ENCODE results near the gene DRG1.

DRG1 gene

DNA sequence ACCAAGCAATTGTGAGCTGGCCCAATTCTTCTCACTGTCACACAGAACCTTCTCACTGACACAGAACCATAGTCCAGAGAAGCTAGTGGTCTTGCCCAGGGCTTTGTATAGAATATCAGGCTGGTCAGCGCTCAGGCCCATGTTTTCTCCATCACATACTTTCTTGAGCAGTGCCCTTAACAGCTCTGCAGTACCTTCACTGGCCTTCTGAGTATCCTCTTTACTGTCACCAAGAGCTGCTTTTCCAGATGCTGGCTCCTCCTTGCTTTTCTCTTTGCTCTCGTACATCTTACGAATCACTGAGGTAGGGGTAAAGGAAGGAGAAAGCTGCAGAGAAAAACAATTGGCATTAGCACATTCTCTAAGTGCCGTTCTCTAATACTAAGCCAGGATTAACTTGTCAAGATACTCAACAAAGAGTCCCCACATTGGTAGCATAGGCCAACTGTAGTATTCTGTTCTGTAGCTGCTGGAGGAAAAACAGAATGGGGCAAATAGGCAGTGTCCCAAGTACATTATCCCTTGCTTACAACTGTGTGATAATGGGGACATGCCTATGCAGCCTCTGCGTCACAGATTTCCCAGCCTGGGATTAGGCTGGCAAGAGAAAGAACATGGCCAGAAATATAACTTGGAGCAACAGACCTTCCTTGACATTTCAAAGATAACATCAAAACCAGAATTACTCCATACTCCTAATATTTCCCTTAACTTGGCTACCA lies 43.5 kb downstream of the DRG1 start:
- Histone ChIP-seq H3K36me3 (ENCODE audit: control insufficient read depth, insufficient read depth, low read length) (peaks cover 90% of the 10 kb centered on the region), H3K9me3 (ENCODE audit: control insufficient read depth, insufficient read depth, low read depth, low read length) (no peaks in the 10 kb centered on the region), H3K27me3 (ENCODE audit: control insufficient read depth, insufficient read depth, low read length) (no peaks in the 10 kb centered on the region), H3K27ac (ENCODE audit: low read depth, low read length) (no peak overlapping the region), H3K9ac (ENCODE audit: low read length) (no peak overlapping the region), H3K4me3 (ENCODE audit: low read depth, low read length) (no peak overlapping the region), H3K4me1 (ENCODE audit: control insufficient read depth, insufficient read depth, low read length) (no peaks in the 10 kb centered on the region)

- Histone ChIP-seq H3K9me3 (ENCODE audit: control insufficient read depth, insufficient read depth, low read depth, low read length) (no peaks in the 10 kb centered on the region), H3K4me1 (ENCODE audit: control insufficient read depth, insufficient read depth, low read length) (no peaks in the 10 kb centered on the region), H3K27me3 (ENCODE audit: control insufficient read depth, insufficient read depth, low read length) (no peaks in the 10 kb centered on the region), H3K4me3 (ENCODE audit: low read depth, low read length) (no peak overlapping the region), H3K9ac (ENCODE audit: low read length) (no peak overlapping the region), H3K36me3 (ENCODE audit: control insufficient read depth, insufficient read depth, low read length) (peaks cover 90% of the 10 kb centered on the region), H3K27ac (ENCODE audit: low read depth, low read length) (no peak overlapping the region)
These were observed 44.1 kb downstream of the DRG1 start for GRCh38 chr22:31443516-31443915.

GRCh38 chr22:31445642-31446041 lies 46.2 kb downstream of the DRG1 start:
- Histone ChIP-seq H3K9ac (ENCODE audit: low read length) (no peak overlapping the region), H3K27me3 (ENCODE audit: control insufficient read depth, insufficient read depth, low read length) (no peaks in the 10 kb centered on the region), H3K9me3 (ENCODE audit: control insufficient read depth, insufficient read depth, low read depth, low read length) (no peaks in the 10 kb centered on the region), H3K36me3 (ENCODE audit: control insufficient read depth, insufficient read depth, low read length) (peaks cover 84% of the 10 kb centered on the region), H3K4me1 (ENCODE audit: control insufficient read depth, insufficient read depth, low read length) (no peaks in the 10 kb centered on the region), H3K4me3 (ENCODE audit: low read depth, low read length) (no peak overlapping the region), H3K27ac (ENCODE audit: low read depth, low read length) (no peak overlapping the region)

- H3K9ac ChIP-seq (ENCODE audit: low read length) = no peak overlapping the region
- no peaks in the 10 kb centered on the region for H3K9me3 ChIP-seq (ENCODE audit: control insufficient read depth, insufficient read depth, low read depth, low read length)
- peaks cover 82% of the 10 kb centered on the region for H3K36me3 ChIP-seq (ENCODE audit: control insufficient read depth, insufficient read depth, low read length)
- H3K4me3 ChIP-seq (ENCODE audit: low read depth, low read length) = no peak overlapping the region
- H3K27me3 ChIP-seq (ENCODE audit: control insufficient read depth, insufficient read depth, low read length) = no peaks in the 10 kb centered on the region
- no peak overlapping the region for H3K27ac ChIP-seq (ENCODE audit: low read depth, low read length)
- no peaks in the 10 kb centered on the region for H3K4me1 ChIP-seq (ENCODE audit: control insufficient read depth, insufficient read depth, low read length)
These were observed 46.8 kb downstream of the DRG1 start for GRCh38 chr22:31446208-31446607.

DNA sequence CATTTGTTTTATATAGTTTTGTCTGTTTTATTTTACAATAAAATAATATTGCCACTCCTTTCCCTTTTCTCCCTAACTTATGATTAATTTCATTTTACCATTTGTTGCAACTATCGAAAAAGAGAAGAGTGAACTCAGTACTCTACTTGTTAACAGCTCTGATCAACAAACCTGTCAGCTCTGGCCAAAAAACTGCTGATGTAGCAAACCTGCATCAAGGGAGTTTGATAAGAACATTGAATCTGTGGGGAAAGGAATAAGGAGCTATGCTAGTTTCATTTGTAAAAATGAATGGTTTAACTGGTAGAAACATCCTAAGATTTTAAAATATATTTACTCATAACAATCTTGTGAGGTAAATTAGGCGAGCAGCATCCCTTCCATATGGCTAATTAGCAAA lies 47.4 kb downstream of the DRG1 start:
- Histone ChIP-seq H3K27me3 (ENCODE audit: control insufficient read depth, insufficient read depth, low read length) (no peaks in the 10 kb centered on the region), H3K9me3 (ENCODE audit: control insufficient read depth, insufficient read depth, low read depth, low read length) (no peaks in the 10 kb centered on the region), H3K9ac (ENCODE audit: low read length) (no peak overlapping the region), H3K27ac (ENCODE audit: low read depth, low read length) (no peak overlapping the region), H3K4me1 (ENCODE audit: control insufficient read depth, insufficient read depth, low read length) (no peaks in the 10 kb centered on the region), H3K36me3 (ENCODE audit: control insufficient read depth, insufficient read depth, low read length) (peaks cover 78% of the 10 kb centered on the region), H3K4me3 (ENCODE audit: low read depth, low read length) (no peak overlapping the region)

DNA sequence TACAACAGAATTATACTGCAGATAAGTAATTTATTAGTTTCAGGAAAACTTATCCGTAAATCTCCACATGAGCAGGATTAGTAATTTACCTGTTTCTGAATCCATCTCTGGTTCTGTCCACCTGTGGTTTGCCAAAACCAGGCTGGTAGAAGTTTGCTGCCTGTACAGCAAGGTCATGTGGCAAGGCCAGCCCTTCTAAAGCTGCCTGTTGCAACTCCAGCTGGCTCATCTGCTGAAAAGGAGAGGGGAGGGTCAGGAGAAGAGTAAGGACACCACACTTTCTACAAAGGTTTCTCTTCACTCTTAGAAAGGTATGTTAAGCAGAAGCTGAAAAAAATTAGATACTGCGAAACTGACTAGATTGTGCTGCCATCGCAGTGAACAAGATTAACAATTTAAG lies 47.9 kb downstream of the DRG1 start:
- Histone ChIP-seq H3K9ac (ENCODE audit: low read length) (no peak overlapping the region), H3K27ac (ENCODE audit: low read depth, low read length) (no peak overlapping the region), H3K9me3 (ENCODE audit: control insufficient read depth, insufficient read depth, low read depth, low read length) (no peaks in the 10 kb centered on the region), H3K36me3 (ENCODE audit: control insufficient read depth, insufficient read depth, low read length) (peaks cover 73% of the 10 kb centered on the region), H3K27me3 (ENCODE audit: control insufficient read depth, insufficient read depth, low read length) (no peaks in the 10 kb centered on the region), H3K4me1 (ENCODE audit: control insufficient read depth, insufficient read depth, low read length) (no peaks in the 10 kb centered on the region), H3K4me3 (ENCODE audit: low read depth, low read length) (no peak overlapping the region)

DNA sequence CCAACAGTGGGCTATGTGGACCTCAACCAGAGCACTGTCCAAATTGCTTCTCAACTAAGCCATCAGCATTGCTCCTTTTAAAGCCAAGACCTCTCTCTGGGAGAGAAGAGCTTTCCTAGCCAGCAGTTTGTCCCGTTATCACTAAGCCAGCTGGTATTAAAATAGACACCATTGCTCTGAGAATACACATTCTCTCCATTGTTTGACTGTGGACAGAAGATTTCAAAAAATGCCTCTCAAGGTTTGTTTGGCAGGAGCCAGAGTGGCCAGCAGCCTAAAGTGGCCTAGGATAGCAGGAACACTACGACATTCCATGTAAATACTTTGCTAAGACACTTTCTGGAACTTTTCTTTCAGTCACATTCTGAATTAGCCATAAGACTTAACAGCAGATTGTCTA lies 49.0 kb downstream of the DRG1 start:
- Histone ChIP-seq H3K9ac (ENCODE audit: low read length) (no peak overlapping the region), H3K4me1 (ENCODE audit: control insufficient read depth, insufficient read depth, low read length) (no peaks in the 10 kb centered on the region), H3K27me3 (ENCODE audit: control insufficient read depth, insufficient read depth, low read length) (no peaks in the 10 kb centered on the region), H3K27ac (ENCODE audit: low read depth, low read length) (no peak overlapping the region), H3K9me3 (ENCODE audit: control insufficient read depth, insufficient read depth, low read depth, low read length) (no peaks in the 10 kb centered on the region), H3K36me3 (ENCODE audit: control insufficient read depth, insufficient read depth, low read length) (peaks cover 64% of the 10 kb centered on the region), H3K4me3 (ENCODE audit: low read depth, low read length) (no peak overlapping the region)

DNA sequence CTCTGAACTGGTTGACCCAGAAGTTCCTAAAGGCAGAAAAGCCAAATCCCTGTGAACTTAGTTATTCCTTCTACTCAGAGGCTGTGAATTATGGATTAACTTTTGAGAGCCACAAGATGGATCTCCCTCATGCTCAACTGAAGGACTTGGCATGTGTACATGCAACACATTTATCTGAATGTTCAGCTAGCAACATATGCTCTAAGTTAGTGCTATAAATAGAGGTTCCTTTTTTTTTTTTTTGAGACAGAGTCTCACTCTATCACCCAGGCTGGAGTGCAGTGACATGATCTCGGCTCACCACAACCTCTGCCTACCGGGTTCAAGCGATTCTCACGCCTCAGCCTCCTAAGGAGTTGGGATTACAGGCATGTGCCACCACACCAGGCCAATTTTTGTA lies 50.1 kb downstream of the DRG1 start:
- peaks cover 64% of the 10 kb centered on the region for H3K36me3 ChIP-seq (ENCODE audit: control insufficient read depth, insufficient read depth, low read length)
- H3K9me3 ChIP-seq (ENCODE audit: control insufficient read depth, insufficient read depth, low read depth, low read length) = no peaks in the 10 kb centered on the region
- H3K4me1 ChIP-seq (ENCODE audit: control insufficient read depth, insufficient read depth, low read length) = no peaks in the 10 kb centered on the region
- H3K27me3 ChIP-seq (ENCODE audit: control insufficient read depth, insufficient read depth, low read length) = no peaks in the 10 kb centered on the region
- no peak overlapping the region for H3K27ac ChIP-seq (ENCODE audit: low read depth, low read length)
- no peak overlapping the region for H3K9ac ChIP-seq (ENCODE audit: low read length)
- H3K4me3 ChIP-seq (ENCODE audit: low read depth, low read length) = no peak overlapping the region

GRCh38 chr22:31451709-31452571 lies 52.5 kb downstream of the DRG1 start:
- Histone ChIP-seq H3K36me3 (ENCODE audit: control insufficient read depth, insufficient read depth, low read length) (peaks cover 60% of the 10 kb centered on the region), H3K9me3 (ENCODE audit: control insufficient read depth, insufficient read depth, low read depth, low read length) (no peaks in the 10 kb centered on the region), H3K4me3 (ENCODE audit: low read depth, low read length) (no peak overlapping the region), H3K27ac (ENCODE audit: low read depth, low read length) (no peak overlapping the region), H3K9ac (ENCODE audit: low read length) (no peak overlapping the region), H3K27me3 (ENCODE audit: control insufficient read depth, insufficient read depth, low read length) (no peaks in the 10 kb centered on the region), H3K4me1 (ENCODE audit: control insufficient read depth, insufficient read depth, low read length) (no peaks in the 10 kb centered on the region)

DNA sequence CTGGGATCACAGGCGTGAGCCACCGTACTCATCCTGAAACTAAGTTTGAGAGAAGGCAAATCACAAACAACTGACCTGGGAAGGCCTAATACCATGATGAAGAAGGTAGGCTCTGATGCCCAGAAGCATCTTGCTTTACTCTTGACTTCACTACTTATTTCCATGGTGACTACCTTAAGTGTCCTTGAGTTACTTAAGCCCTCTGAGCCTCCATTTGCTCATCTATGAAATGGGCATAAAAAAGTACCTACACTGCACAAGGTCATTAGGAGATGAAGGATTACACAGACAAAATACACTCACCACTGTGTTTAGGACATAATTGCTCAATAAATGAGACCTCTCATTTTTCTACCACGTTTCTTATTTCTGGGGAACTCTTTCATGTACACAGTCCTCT lies 62.3 kb downstream of the DRG1 start:
- Histone ChIP-seq H3K9ac (ENCODE audit: low read length) (no peak overlapping the region), H3K9me3 (ENCODE audit: control insufficient read depth, insufficient read depth, low read depth, low read length) (no peaks in the 10 kb centered on the region), H3K36me3 (ENCODE audit: control insufficient read depth, insufficient read depth, low read length) (peaks cover 75% of the 10 kb centered on the region), H3K27ac (ENCODE audit: low read depth, low read length) (no peak overlapping the region), H3K27me3 (ENCODE audit: control insufficient read depth, insufficient read depth, low read length) (no peaks in the 10 kb centered on the region), H3K4me3 (ENCODE audit: low read depth, low read length) (no peak overlapping the region), H3K4me1 (ENCODE audit: control insufficient read depth, insufficient read depth, low read length) (no peaks in the 10 kb centered on the region)

DNA sequence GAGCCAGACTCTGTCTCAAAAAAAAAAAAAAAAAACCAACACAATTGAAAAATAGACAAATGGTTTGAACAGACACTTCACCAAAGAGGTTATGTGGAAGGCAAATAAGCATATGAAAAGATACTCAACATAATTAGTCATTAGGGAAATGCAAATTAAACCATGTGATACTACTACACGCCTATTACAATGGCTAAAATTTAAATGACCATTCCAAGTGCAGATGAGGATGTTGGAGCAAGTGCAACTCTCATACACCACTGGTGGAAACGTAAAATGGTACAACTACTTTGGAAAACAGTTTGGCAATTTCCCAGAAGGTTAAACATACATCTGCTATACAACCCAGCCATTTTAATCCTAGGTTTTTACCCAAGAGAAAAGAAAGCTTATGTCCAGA lies 65.9 kb downstream of the DRG1 start:
- no peaks in the 10 kb centered on the region for H3K27me3 ChIP-seq (ENCODE audit: control insufficient read depth, insufficient read depth, low read length)
- no peaks in the 10 kb centered on the region for H3K9me3 ChIP-seq (ENCODE audit: control insufficient read depth, insufficient read depth, low read depth, low read length)
- H3K36me3 ChIP-seq (ENCODE audit: control insufficient read depth, insufficient read depth, low read length) = peaks cover 70% of the 10 kb centered on the region
- no peak overlapping the region for H3K9ac ChIP-seq (ENCODE audit: low read length)
- no peak overlapping the region for H3K4me3 ChIP-seq (ENCODE audit: low read depth, low read length)
- no peaks in the 10 kb centered on the region for H3K4me1 ChIP-seq (ENCODE audit: control insufficient read depth, insufficient read depth, low read length)
- H3K27ac ChIP-seq (ENCODE audit: low read depth, low read length) = no peak overlapping the region

Data from HUES6 (cell line).